Endodermal cell (in vitro differentiated cells): ENCODE data around the gene KRTAP21-2. TPM values are rescaled to one million over a fixed set of nuclear protein-coding genes. Genes with fewer than 3 reads are reported as not detected.

Experiments used
- DNase-seq: peaks from one replicate; pipeline ENCODE4 v3.0.0-alpha.2; 2017
- H3K27ac ChIP-seq: 2 replicates; pipeline ENCODE4 v1.5.1; 2013; ENCODE audit warnings: mild to moderate bottlenecking, low read depth, low read length, moderate library complexity
- H3K27me3 ChIP-seq: 2 replicates; pipeline ENCODE4 v1.6.1; 2013; ENCODE audit warnings: mild to moderate bottlenecking, low read length, moderate library complexity; ENCODE audit not compliant: insufficient read depth, control insufficient read depth, poor library complexity, severe bottlenecking
- H3K36me3 ChIP-seq: 2 replicates; pipeline ENCODE4 v1.7.0; 2013; ENCODE audit warnings: mild to moderate bottlenecking, low read length, moderate library complexity; ENCODE audit not compliant: control insufficient read depth, insufficient read depth
- H3K4me1 ChIP-seq: one replicate; pipeline ENCODE4 v1.7.0; 2013; ENCODE audit warnings: low read length; ENCODE audit not compliant: control insufficient read depth, insufficient read depth
- H3K4me3 ChIP-seq: 2 replicates; pipeline ENCODE4 v1.5.1; 2013; ENCODE audit warnings: mild to moderate bottlenecking, low read length, moderate library complexity
- H3K9ac ChIP-seq: 2 replicates; pipeline ENCODE4 v1.6.1; 2013; ENCODE audit warnings: mild to moderate bottlenecking, low read length, moderate library complexity; ENCODE audit not compliant: poor library complexity, severe bottlenecking; ENCODE audit errors: extremely low read depth
- H3K9me3 ChIP-seq: 2 replicates; pipeline ENCODE4 v1.6.1; 2013; ENCODE audit warnings: mild to moderate bottlenecking, low read length, moderate library complexity; ENCODE audit not compliant: control insufficient read depth
- H3K27ac Mint-ChIP-seq: 2 replicates; pipeline ENCODE4 v1.8.0; 2020; ENCODE audit warnings: mixed read lengths
- H3K27me3 Mint-ChIP-seq: 2 replicates; pipeline ENCODE4 v1.8.0; 2021; ENCODE audit warnings: mild to moderate bottlenecking, mixed read lengths; ENCODE audit not compliant: insufficient read depth
- H3K36me3 Mint-ChIP-seq: 2 replicates; pipeline ENCODE4 v1.8.0; 2020; ENCODE audit warnings: low read depth, mixed read lengths
- H3K4me1 Mint-ChIP-seq: 2 replicates; pipeline ENCODE4 v1.8.0; 2020; ENCODE audit warnings: mixed read lengths
- H3K4me3 Mint-ChIP-seq: 2 replicates; pipeline ENCODE4 v1.8.0; 2020; ENCODE audit warnings: mild to moderate bottlenecking, moderate library complexity, mixed read lengths
- H3K9me3 Mint-ChIP-seq: 2 replicates; pipeline ENCODE4 v1.8.0; 2020; ENCODE audit warnings: mild to moderate bottlenecking, mixed read lengths
- CTCF ChIP-seq: fragments of 200-600 bp; sonication (generic); conservative IDR thresholded peaks from 2 replicates; pipeline ENCODE4 v1.5.0; 2021; ENCODE audit warnings: antibody characterized with exemption, mild to moderate bottlenecking
- WGBS, 2 experiments: methylation state at CpG; one replicate each; pipeline versions ENCODE4 v1.1.5 to v1.1.7; 2013; ENCODE audit warnings: missing lambda C conversion rate in 2 of 2, mixed read lengths in 1 of 2; ENCODE audit not compliant: insufficient coverage in 1 of 2, insufficient read length in 1 of 2; 5-methylcytosine and 5-hydroxymethylcytosine counted together
- long read RNA-seq, 4 experiments: library from polyadenylated mRNA in 2 of 4; library from RNA in 1 of 4; library from capped mRNA in 1 of 4; stranded (forward) in 3 of 4; unstranded in 1 of 4; transcript quantifications; one replicate each; pipeline ENCODE4 v2.0.0, GENCODE V29; 2020 to 2021; ENCODE audit warnings: inconsistent platforms in 1 of 4
- polyA plus RNA-seq, 2 experiments: library from polyadenylated mRNA; stranded (reverse); fragments of 50-300 nt; gene quantifications; one replicate each; pipeline ENCODE4 v1.2.3, GENCODE V29; 2013
- total RNA-seq, 2 donors: library from RNA; stranded (reverse); fragmentation: NEBNext Ultra II Directional in 1 of 2; extraction: Animal tissue kit (Norgen Biotek cat#: 25700) in 1 of 2; gene quantifications; 2 replicates in 1 of 2; 3 replicates in 1 of 2; pipeline ENCODE4 v1.2.1, GENCODE V29; 2021

KRTAP21-2 gene
- not detected for total RNA-seq
- polyA plus RNA-seq (2013, experiment 1 of 2): not detected
- polyA plus RNA-seq (2013, experiment 2 of 2): not detected
- long read RNA-seq, experiment 1: 0 reads
- long read RNA-seq, experiment 2: 0 reads
- long read RNA-seq, experiment 3: 0 reads
- long read RNA-seq, experiment 4: 0 reads

DNA sequence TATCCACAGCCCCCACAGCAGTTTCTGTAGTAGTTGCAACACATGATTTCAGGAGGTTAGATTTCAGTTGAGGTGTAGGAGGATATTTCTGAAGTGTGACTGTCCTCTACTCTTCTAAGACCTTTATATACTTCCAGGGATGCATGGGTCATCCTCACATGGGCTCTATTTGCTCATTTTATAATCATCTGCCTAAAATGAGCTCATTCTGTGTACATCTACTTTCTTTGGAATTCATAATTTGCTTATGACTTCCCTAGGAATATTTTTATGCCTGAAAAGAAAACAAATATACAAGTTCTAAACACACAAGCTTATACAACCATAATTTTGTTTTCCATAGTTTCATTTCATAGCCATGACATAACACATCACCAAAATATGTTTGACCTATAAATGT, at the start of gene KRTAP21-2:
KRTAP21-2 (minus strand) TSS at position 101 of the 400 bp plus-strand sequence; CDS start at position 44, 57 bp downstream.
- no peak within 1 kb of the TSS for H3K27ac ChIP-seq
- peaks cover 4% of the 10 kb centered on the region for H3K9me3 Mint-ChIP-seq
- H3K4me1 Mint-ChIP-seq: no peaks in the 10 kb centered on the region
- H3K27ac Mint-ChIP-seq: no peak within 1 kb of the TSS
- H3K4me1 ChIP-seq: no peaks in the 10 kb centered on the region
- no peaks in the 10 kb centered on the region for H3K36me3 Mint-ChIP-seq
- no peak within 1 kb of the TSS for H3K4me3 Mint-ChIP-seq
- no peak within 1 kb of the TSS for H3K4me3 ChIP-seq
- TF ChIP-seq CTCF: no peak
- no peak for DNase-seq
- H3K27me3 ChIP-seq: peaks cover 4% of the 10 kb centered on the region
- H3K9me3 ChIP-seq: no peaks in the 10 kb centered on the region
- no peak within 1 kb of the TSS for H3K9ac ChIP-seq
- no peaks in the 10 kb centered on the region for H3K27me3 Mint-ChIP-seq
- H3K36me3 ChIP-seq: no peaks in the 10 kb centered on the region

- H3K4me1 Mint-ChIP-seq: no peaks in the 10 kb centered on the region
- H3K4me1 ChIP-seq: no peaks in the 10 kb centered on the region
- no peaks in the 10 kb centered on the region for H3K27me3 Mint-ChIP-seq
Observed at GRCh38 chr21:30793581-30794314, 46.7 kb upstream of the KRTAP21-2 start.

GRCh38 chr21:30779249-30779648, 32.2 kb upstream of the KRTAP21-2 start:
- Histone ChIP-seq H3K9me3 (no peaks in the 10 kb centered on the region), H3K4me1 (no peaks in the 10 kb centered on the region), H3K36me3 (no peaks in the 10 kb centered on the region), H3K27ac (no peak overlapping the region), H3K4me3 (no peak overlapping the region), H3K27me3 (no peaks in the 10 kb centered on the region), H3K9ac (no peak overlapping the region)
- H3K4me3 Mint-ChIP-seq: no peak overlapping the region
- TF ChIP-seq CTCF: no peak
- H3K4me1 Mint-ChIP-seq: no peaks in the 10 kb centered on the region
- WGBS, 2 experiments: 50% methylated on average over 1 of the region's 1 CpG; no CpG with 5 or more reads in 1 of the 2 experiments
- H3K27me3 Mint-ChIP-seq: no peaks in the 10 kb centered on the region
- no peak for DNase-seq
- H3K9me3 Mint-ChIP-seq: peaks cover 13% of the 10 kb centered on the region
- no peak overlapping the region for H3K27ac Mint-ChIP-seq
- H3K36me3 Mint-ChIP-seq: no peaks in the 10 kb centered on the region

More at GRCh38 chr21:30793581-30794314, 46.7 kb upstream of the KRTAP21-2 start:
- no peak overlapping the region for H3K27ac Mint-ChIP-seq
- H3K9ac ChIP-seq: no peak overlapping the region
- no peaks in the 10 kb centered on the region for H3K27me3 ChIP-seq
- H3K4me3 ChIP-seq: no peak overlapping the region
- H3K9me3 ChIP-seq: no peaks in the 10 kb centered on the region
- H3K4me3 Mint-ChIP-seq: no peak overlapping the region
- no peaks in the 10 kb centered on the region for H3K36me3 Mint-ChIP-seq
- WGBS, 2 experiments: 40 to 80% methylated on average over 1 to 2 of the region's 2 CpGs
- H3K36me3 ChIP-seq: no peaks in the 10 kb centered on the region
- H3K27ac ChIP-seq: no peak overlapping the region
- peaks cover 12% of the 10 kb centered on the region for H3K9me3 Mint-ChIP-seq
- no peak for DNase-seq
- TF ChIP-seq CTCF: no peak
